Common myeloid progenitor, CD34-positive (primary cell): ENCODE data around the gene DPEP3.

Experiments used
- CTCF ChIA-PET: fragments of 350-600 bp; sonication (Branson Sonifier 250); formaldehyde crosslinking; loops from one replicate; lab custom pipeline; 2021; ENCODE audit warnings: antibody characterized with exemption; lab: Charles Lee
- POLR2A ChIA-PET: fragments of 350-600 bp; sonication (Branson Sonifier 250); formaldehyde crosslinking; loops from one replicate; lab custom pipeline; 2021; ENCODE audit warnings: antibody characterized with exemption; lab: Charles Lee
- DNase-seq, 3 donors: peaks; one replicate each; pipeline versions ENCODE4 v3.0.0 to v3.0.0-alpha.2; 2013
- H3K27ac ChIP-seq, 2 experiments: 1 replicate in 1 of 2; 2 replicates in 1 of 2; pipeline ENCODE4 v1.7.0; 2013; ENCODE audit warnings: inconsistent platforms in 2 of 2, low read length in 2 of 2, mild to moderate bottlenecking in 2 of 2, low read depth in 1 of 2, moderate library complexity in 1 of 2; ENCODE audit not compliant: severe bottlenecking in 2 of 2, insufficient read depth in 1 of 2, poor library complexity in 1 of 2
- H3K27me3 ChIP-seq, 5 experiments: replicated peaks in 2 of 5; 1 replicate in 3 of 5; 2 replicates in 2 of 5; pipeline versions ENCODE4 v1.6.1 to v1.7.0; 2013; ENCODE audit warnings: low read length in 4 of 5, mild to moderate bottlenecking in 2 of 5, moderate library complexity in 2 of 5, inconsistent platforms in 1 of 5; ENCODE audit not compliant: insufficient read depth in 5 of 5, control insufficient read depth in 4 of 5
- H3K36me3 ChIP-seq, 4 experiments: 1 replicate in 2 of 4; 2 replicates in 2 of 4; pipeline versions ENCODE4 v1.6.1 to v1.7.0; 2013; ENCODE audit warnings: low read length in 3 of 4, control low read depth in 1 of 4, mild to moderate bottlenecking in 1 of 4; ENCODE audit not compliant: control insufficient read depth in 4 of 4, insufficient read depth in 4 of 4
- H3K4me1 ChIP-seq, 4 experiments: 1 replicate in 3 of 4; 2 replicates in 1 of 4; pipeline versions ENCODE4 v1.6.1 to v1.7.1; 2013; ENCODE audit warnings: low read length in 3 of 4, mild to moderate bottlenecking in 3 of 4, control low read depth in 1 of 4, inconsistent platforms in 1 of 4, moderate library complexity in 1 of 4; ENCODE audit not compliant: control insufficient read depth in 4 of 4, insufficient read depth in 4 of 4; ENCODE audit errors: control extremely low read depth in 1 of 4
- H3K4me3 ChIP-seq, 7 experiments: 1 replicate in 4 of 7; 2 replicates in 3 of 7; pipeline versions ENCODE4 v1.5.1 to v1.7.0; 2013; ENCODE audit warnings: mild to moderate bottlenecking in 7 of 7, low read length in 6 of 7, moderate library complexity in 6 of 7, inconsistent platforms in 2 of 7, low read depth in 2 of 7, control low read depth in 1 of 7; ENCODE audit not compliant: insufficient read depth in 4 of 7, control insufficient read depth in 1 of 7; ENCODE audit errors: extremely low read depth in 1 of 7
- H3K9me3 ChIP-seq, 5 experiments: 1 replicate in 4 of 5; 2 replicates in 1 of 5; pipeline versions ENCODE4 v1.6.1 to v1.7.1; 2013; ENCODE audit warnings: low read length in 4 of 5, mild to moderate bottlenecking in 2 of 5, inconsistent platforms in 1 of 5, low read depth in 1 of 5, moderate library complexity in 1 of 5; ENCODE audit not compliant: control insufficient read depth in 4 of 5, insufficient read depth in 2 of 5; ENCODE audit errors: control extremely low read depth in 1 of 5
- WGBS: methylation state at CpG from one replicate; pipeline ENCODE4 v1.1.5; 2013; ENCODE audit not compliant: insufficient coverage; 5-methylcytosine and 5-hydroxymethylcytosine counted together

DPEP3 gene

DNA sequence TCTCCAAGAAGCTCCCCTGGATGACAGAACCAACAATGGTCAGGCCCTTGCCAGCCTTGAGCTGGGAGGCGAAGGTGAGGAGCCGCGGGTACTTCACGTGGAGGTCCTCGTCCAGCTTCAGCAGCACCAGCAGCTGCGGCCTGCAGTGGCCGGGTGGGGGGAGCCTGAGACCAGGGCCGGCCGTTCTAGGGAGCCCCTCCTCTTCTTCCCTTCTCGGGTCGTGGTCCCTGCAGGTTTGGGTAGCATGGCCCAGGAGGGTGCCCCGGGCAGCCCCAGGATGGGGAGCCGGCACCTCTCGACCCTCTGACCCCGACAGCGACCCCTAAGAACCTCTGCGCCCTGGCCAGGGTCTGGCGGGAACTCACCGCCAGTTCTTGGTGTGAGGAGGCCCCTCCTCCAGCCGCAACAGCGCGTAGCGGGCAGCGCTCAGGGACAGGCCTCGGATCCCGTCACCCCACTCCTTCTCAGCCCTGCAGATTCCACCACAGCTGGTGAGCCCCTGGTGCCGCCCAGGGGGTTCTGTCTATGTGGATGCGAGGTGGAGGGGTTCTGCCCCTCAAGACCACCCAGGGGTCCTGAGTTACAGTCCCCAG lies 33.2 kb downstream of the DPEP3 start:
- no peaks in the 10 kb centered on the region for H3K4me1 ChIP-seq
- WGBS: 97% methylated on average over 23 of the region's 28 CpGs
- no peak overlapping the region for H3K4me3 ChIP-seq
- no peak for DNase-seq
- H3K36me3 ChIP-seq: peaks cover 2 to 81% (median 28%) of the 10 kb centered on the region in 4 experiments
- POLR2A ChIA-PET: interaction anchor here (1.0 kb wide), 1 partner anchor 10 kb away, joined by 4 read pairs; the partner anchor contains the start of gene PSMB10
- H3K9me3 ChIP-seq: no peaks in the 10 kb centered on the region
- no peaks in the 10 kb centered on the region for H3K27me3 ChIP-seq
- no peak overlapping the region for H3K27ac ChIP-seq
- CTCF ChIA-PET: interaction anchor here (0.7 to 1.6 kb wide), 5 partner anchors 19 to 129 kb away, joined by 3 to 4 read pairs (median 3); no protein-coding TSS in a partner anchor

DNA sequence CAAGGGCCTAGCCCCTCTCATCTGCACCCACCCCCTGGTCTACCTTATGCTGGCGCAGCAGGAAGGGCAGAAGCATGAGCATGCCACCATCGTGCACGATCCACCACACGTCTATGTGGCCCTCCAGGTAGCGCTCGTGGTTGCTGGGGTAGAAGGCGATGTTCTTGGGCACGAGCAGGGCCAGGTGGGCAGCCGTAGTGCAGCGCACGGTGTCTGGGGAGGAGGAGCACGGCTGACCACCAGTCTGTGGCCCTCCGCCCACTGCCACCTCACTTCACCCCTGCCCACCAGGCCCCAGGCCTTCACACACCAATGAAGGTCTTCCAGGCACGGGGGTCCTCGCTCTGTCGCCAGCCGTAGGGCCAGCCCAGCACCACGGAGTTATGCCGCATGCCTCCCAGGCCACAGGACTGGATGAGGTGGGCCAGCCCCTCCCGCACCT lies 34.1 kb downstream of the DPEP3 start:
- no peak for DNase-seq
- H3K27ac ChIP-seq: no peak overlapping the region
- no peaks in the 10 kb centered on the region for H3K9me3 ChIP-seq
- CTCF ChIA-PET: interaction anchor here (0.8 to 2.3 kb wide), 7 partner anchors 17 to 101 kb away, joined by 3 to 6 read pairs (median 4); partner anchors contain the start of gene NRN1L
- 90% methylated on average over 12 of the region's 20 CpGs for WGBS
- POLR2A ChIA-PET: interaction anchor here (1.0 kb wide), 1 partner anchor 9 kb away, joined by 4 read pairs; the partner anchor contains the start of gene PSMB10
- peaks cover 0 to 7% (median 0%) of the 10 kb centered on the region in 4 experiments for H3K4me1 ChIP-seq
- H3K27me3 ChIP-seq: no peaks in the 10 kb centered on the region
- H3K4me3 ChIP-seq: no peak overlapping the region
- peaks cover 2 to 72% (median 26%) of the 10 kb centered on the region in 4 experiments for H3K36me3 ChIP-seq

DNA sequence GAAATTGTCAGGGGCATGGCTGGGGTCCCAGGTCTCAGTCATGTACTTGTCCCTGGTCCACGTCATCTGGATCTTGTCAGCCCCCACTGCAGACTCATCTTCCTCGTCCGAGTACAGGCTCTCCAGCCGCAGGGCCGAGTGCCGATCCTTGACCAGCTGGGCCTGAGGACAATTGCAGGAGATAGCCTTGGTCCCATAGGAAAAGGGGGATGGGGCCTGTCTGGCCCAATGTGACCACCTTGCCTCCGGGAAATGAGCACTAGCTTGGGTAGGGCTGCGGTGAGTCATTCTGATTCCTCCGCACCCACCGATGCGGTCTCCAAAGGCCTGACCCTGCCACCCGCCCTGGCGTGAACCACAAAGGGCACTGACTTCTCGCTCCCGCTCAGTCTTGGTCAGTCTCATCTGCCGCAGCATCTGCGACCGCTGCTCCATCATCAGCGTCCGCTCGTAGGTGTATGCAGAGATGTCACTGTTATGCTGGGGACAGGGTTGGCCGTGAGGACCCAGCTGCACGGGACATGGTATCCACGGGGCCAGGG lies 34.8 kb downstream of the DPEP3 start:
- Histone ChIP-seq H3K4me1 (peaks cover 0 to 7% (median under 1%) of the 10 kb centered on the region in 4 experiments), H3K36me3 (peaks cover 2 to 65% (median 24%) of the 10 kb centered on the region in 4 experiments), H3K27ac (no peak overlapping the region), H3K9me3 (no peaks in the 10 kb centered on the region), H3K27me3 (no peaks in the 10 kb centered on the region), H3K4me3 (no peak overlapping the region)
- CTCF ChIA-PET: interaction anchor here (0.8 to 2.3 kb wide), 5 partner anchors 16 to 101 kb away, joined by 3 to 6 read pairs (median 4); partner anchors contain the start of gene NRN1L
- DNase-seq: no peak
- WGBS: 99% methylated on average over 23 of the region's 24 CpGs
- POLR2A ChIA-PET: no interaction called here

DNA sequence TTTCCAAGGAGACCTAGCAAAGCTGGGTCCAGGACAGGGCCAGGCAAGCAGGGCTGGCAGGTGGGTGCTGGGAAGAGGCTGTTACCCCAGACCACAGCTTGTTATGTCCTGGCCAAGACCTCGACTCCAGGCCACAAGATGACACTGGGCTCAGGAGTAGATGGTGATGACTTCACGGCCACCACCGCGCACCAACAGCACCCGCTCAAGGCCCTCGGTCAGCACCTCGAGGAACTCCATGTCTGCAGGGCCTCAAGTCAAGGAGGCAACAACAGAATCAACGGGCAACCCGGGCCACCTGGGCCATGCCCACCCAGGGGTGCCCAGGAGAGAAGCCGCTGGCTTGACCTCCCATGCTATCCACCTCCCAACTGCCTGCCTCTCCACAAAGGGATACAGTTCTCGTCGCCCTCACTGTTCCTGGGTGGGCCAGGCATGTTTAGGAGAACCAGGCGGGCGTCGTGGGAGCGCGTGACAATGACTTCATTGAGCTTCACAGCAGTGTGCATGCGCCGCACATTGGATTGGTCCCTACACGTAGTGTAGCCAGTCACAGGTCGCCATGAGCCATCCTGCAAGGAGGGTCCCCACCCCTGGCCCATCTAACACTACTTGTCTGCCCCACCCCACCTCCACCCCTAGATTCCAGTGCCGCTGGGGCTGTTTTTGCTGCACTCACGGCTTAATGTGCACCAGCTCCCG lies 35.5 kb downstream of the DPEP3 start:
- no peaks in the 10 kb centered on the region for H3K9me3 ChIP-seq
- H3K4me3 ChIP-seq: no peak overlapping the region
- 98% methylated on average over 24 of the region's 24 CpGs for WGBS
- ChIA-PET POLR2A (no interaction called here), CTCF (interaction anchor here (1.5 to 2.3 kb wide), 5 partner anchors 16 to 96 kb away, joined by 3 to 6 read pairs (median 4); partner anchors contain the start of gene NRN1L)
- DNase-seq: no peak
- peaks cover 2 to 58% (median 24%) of the 10 kb centered on the region in 4 experiments for H3K36me3 ChIP-seq
- no peaks in the 10 kb centered on the region for H3K27me3 ChIP-seq
- H3K27ac ChIP-seq: no peak overlapping the region
- peaks cover 0 to 12% (median 7%) of the 10 kb centered on the region in 4 experiments for H3K4me1 ChIP-seq

DNA sequence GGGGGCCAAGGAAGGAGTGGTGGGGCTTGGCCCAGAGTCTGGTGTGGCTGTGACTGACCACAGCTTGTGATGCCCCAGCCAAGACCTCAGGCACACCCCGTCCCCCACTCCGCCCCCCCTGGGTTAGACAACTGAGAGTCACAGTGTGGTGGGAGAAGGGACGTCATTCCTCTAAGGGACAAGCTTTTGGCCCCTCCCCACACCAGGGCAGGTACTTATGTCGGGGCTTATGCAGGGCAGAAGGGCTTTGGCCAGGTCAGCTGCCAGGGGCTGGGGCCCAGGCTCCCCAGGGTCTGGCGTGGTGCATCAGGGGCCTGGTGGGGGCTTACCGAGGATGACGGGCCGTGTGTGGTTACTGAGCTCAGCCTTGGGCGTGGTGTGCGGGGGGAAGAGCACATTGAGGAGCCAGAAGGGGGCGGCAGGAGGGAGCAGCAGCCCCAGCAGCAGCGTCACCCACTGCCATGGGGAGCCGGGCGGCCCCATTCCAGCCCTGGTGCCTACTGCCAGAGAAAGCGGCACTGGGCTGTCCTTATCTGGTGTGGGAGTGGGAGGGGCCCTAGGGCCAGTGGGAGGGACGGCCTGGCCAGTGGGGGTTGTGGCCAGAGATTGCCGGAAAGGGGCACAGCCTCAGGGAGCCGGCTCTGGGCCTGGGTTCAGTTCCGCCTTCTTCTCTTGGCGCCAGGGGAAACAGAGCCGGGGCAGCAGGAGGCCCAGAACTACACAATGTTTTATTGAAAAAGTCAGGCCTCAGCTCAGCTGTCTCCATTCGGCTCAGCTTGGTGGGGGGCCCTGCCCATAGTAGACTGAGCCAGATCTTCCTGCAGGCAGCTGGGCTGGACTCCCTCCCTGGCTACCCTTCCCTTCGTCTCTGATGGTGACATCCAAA lies 36.4 kb downstream of the DPEP3 start, which contains the start of gene LCAT:
Gene LCAT, minus strand, starts transcription at position 502 of the 886 bp plus-strand sequence. Its CDS starts 19 bp downstream, at position 483.
- WGBS: 91% methylated on average over 20 of the region's 23 CpGs
- Histone ChIP-seq H3K9me3 (no peaks in the 10 kb centered on the region), H3K4me1 (peaks cover 0 to 16% (median 10%) of the 10 kb centered on the region in 4 experiments), H3K27ac (no peak within 1 kb of the TSS), H3K36me3 (peaks cover 2 to 52% (median 24%) of the 10 kb centered on the region in 4 experiments), H3K4me3 (no peak within 1 kb of the TSS), H3K27me3 (no peaks in the 10 kb centered on the region)
- ChIA-PET POLR2A (no interaction called here), CTCF (interaction anchor here (1.2 to 2.3 kb wide), 7 partner anchors 7 to 97 kb away, joined by 3 to 6 read pairs (median 4); partner anchors contain the start of gene NRN1L)
- no peak for DNase-seq

DNA sequence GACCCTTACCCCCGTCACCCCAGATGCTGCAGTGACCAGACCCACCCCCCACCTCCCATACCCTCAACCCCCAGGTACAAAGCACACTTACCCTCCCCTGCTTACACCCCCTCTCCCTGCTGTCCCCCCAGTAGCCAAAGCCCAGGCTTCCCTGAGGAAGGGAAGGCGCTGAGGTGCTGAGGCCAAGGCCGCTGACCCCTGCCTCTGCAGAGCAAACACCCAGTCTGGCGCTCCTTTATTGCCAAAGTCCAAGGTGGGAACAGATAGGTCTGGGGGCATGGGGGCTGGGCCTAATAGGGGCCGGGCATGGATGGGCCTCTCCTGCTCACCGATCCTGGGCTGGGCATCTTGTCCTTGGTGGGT lies 37.1 kb downstream of the DPEP3 start:
- CTCF ChIA-PET: interaction anchor here (1.2 to 1.7 kb wide), 6 partner anchors 8 to 96 kb away, joined by 3 to 4 read pairs (median 3); no protein-coding TSS in a partner anchor
- H3K36me3 ChIP-seq: peaks cover 2 to 46% (median 22%) of the 10 kb centered on the region in 4 experiments
- no peak for DNase-seq
- peaks cover 0 to 16% (median 10%) of the 10 kb centered on the region in 4 experiments for H3K4me1 ChIP-seq
- H3K27me3 ChIP-seq: no peaks in the 10 kb centered on the region
- WGBS: 100% methylated on average over 3 of the region's 6 CpGs
- no peaks in the 10 kb centered on the region for H3K9me3 ChIP-seq
- no peak overlapping the region for H3K4me3 ChIP-seq
- no peak overlapping the region for H3K27ac ChIP-seq
- POLR2A ChIA-PET: no interaction called here
